GM18519 (cell line): ENCODE data around the gene RFC1.

Source experiments
- ATAC-seq: cut with Tn5 transposase; IDR thresholded peaks from one replicate; pipeline ENCODE4 v1.9.1; 2021; ENCODE audit warnings: mild to moderate bottlenecking, moderate library complexity; ENCODE audit not compliant: unreplicated experiment, low FRiP score

RFC1 gene

DNA sequence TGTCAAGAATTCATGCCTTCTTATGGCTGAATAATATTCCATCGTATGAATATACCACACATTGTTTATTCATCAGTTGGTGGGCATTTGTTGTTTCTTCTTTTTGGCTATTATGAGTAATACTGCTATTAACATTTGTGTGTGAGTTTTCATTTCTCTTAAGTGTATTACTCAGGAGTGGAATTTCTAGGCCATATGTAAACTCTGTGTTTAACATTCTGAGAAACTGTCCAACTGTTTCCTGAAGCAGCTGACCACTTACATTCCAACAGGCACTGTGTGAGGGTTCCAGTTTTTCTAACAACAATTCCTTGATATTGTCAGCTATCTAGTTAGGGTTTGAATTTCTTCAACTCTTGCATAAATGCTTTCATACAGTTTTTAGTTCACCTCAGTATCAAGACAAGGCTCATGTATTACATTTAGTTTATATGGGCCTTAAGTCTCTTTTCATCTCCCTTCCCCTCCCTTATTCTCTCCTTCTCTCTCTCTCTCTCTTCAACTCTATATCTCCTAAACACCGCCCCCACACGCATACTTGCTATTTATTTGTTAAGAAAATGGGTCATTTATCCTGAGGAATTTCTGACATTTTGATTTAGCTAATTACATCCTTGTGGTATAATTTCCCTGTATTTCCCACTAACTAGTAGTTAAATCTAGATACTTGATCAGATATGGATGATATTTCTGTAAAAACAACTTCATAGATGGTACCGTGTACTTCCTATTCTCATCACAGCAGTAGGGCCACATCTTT is 106.4 kb downstream of the RFC1 start:
- ATAC-seq = no peak

DNA sequence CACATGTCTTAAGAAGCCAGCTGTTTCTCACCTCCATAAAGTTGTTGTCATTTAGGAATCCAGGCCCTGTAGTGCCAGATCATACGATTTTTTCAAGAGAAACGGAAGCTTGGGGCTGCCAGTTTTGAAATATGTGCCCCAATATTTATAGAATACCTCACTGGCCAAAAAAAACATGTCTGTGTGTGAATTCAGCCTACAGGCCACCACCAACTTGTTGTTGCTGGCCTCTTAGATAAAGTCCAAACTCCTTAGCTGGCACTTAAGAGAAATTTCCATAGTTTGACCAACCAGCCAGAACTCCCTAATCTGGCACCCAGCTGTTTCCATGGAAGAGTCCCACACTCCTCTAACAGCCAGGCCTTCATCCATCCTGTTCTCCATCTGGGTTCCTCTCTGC is 109.7 kb downstream of the RFC1 start:
- ATAC-seq = no peak

DNA sequence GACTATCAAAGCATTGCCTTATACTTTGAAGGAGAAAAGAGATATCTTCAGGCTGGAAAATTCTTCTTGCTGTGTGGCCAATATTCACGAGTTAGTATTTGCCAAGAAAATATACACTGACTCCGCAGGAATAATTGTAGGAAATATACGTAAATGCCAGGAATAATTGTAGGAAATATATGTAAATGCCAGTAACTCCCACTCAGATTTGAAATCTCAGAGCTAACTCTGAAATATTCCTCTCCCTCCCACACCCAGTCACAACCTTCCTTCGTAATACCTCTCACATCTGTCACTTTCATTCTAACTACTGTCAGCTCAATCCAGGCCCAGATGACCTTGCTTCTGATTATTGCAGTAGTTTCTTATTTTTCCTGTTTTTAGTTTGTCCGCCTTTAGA is 110.3 kb downstream of the RFC1 start:
- no peak for ATAC-seq

DNA sequence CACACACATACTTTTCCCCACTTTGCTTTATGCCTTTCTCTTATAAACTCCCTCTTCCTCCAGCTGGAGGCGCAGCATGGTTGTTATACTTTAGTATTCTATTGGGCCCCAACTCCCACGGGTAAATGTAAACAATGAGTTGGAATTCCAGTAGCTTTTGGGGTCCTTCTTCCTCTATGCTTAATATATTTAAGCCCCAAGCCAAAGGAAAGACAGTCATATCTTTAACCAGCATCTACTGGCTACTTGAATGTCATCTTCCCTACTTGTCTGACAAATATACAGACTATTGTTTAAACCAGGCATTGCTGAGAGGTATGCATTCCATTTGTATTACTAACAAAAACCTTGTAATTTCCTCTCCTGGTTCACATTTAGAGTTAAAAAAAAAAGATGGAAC is 110.9 kb downstream of the RFC1 start:
- ATAC-seq = no peak

DNA sequence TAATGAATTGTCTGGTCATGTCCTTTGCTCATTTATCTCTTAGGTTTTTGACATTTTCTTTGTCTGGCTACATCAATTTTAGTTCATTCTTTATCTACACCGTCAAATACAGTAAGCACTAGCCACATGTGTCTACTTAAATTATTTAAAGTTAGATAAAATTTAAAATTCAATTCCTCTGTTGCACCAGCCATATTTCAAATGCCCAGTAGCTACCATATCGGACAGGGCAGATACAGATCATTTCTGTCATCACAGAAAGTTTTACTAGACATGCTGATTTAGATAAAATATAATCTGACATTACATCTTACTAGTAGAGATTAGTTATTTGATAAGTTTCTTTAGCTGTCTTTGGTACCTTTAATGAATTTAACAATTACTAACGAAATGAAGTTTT is 122.7 kb downstream of the RFC1 start:
- ATAC-seq = no peak
